Hepatocyte (in vitro differentiated cells): ENCODE results near the gene HOXD4. TPM values are rescaled to one million over a fixed set of nuclear protein-coding genes. Genes with fewer than 3 reads are reported as not detected.

Source experiments
- DNase-seq: peaks from one replicate; pipeline ENCODE4 v3.0.0-alpha.2; 2016; ENCODE audit warnings: low spot score
- H2AFZ ChIP-seq: fragments of 200-600 bp; sonication (generic); 2 replicates; pipeline ENCODE4 v1.6.0; 2016; ENCODE audit warnings: antibody characterized with exemption, mild to moderate bottlenecking
- H3K27ac ChIP-seq: fragments of 200-600 bp; sonication (generic); 2 replicates; pipeline ENCODE4 v1.5.1; 2016; ENCODE audit warnings: mild to moderate bottlenecking
- H3K27me3 ChIP-seq: fragments of 200-600 bp; sonication (generic); 2 replicates; pipeline ENCODE4 v1.6.1; 2016
- H3K36me3 ChIP-seq: fragments of 200-600 bp; sonication (generic); replicated peaks from 2 replicates; pipeline ENCODE4 v1.5.1; 2016; ENCODE audit warnings: low read depth; ENCODE audit not compliant: insufficient read depth
- H3K4me1 ChIP-seq: fragments of 200-600 bp; sonication (generic); 2 replicates; pipeline ENCODE4 v1.5.1; 2016; ENCODE audit warnings: mild to moderate bottlenecking, moderate library complexity; ENCODE audit not compliant: insufficient read depth
- H3K4me2 ChIP-seq: fragments of 200-600 bp; sonication (generic); 2 replicates; pipeline ENCODE4 v1.6.0; 2016
- H3K4me3 ChIP-seq: fragments of 200-600 bp; sonication (generic); 2 replicates; pipeline ENCODE4 v1.5.1; 2016; ENCODE audit warnings: mild to moderate bottlenecking
- H3K79me2 ChIP-seq: fragments of 200-600 bp; sonication (generic); 2 replicates; pipeline ENCODE4 v1.6.0; 2017; ENCODE audit warnings: mild to moderate bottlenecking
- H3K9me2 ChIP-seq: fragments of 200-600 bp; sonication (generic); replicated peaks from 2 replicates; pipeline ENCODE4 v1.6.0; 2017; ENCODE audit warnings: mild to moderate bottlenecking; ENCODE audit not compliant: insufficient read depth
- H3K9me3 ChIP-seq: fragments of 200-600 bp; sonication (generic); 2 replicates; pipeline ENCODE4 v1.5.1; 2016; ENCODE audit warnings: low read depth, mild to moderate bottlenecking
- H4K20me1 ChIP-seq: fragments of 200-600 bp; sonication (generic); 2 replicates; pipeline ENCODE4 v1.6.0; 2016; ENCODE audit warnings: mild to moderate bottlenecking; ENCODE audit not compliant: insufficient read depth, poor library complexity, severe bottlenecking
- EZH2 ChIP-seq: fragments of 200-600 bp; sonication (generic); IDR thresholded peaks from 2 replicates; pipeline ENCODE4 v1.6.1; 2016; ENCODE audit warnings: antibody characterized with exemption, mild to moderate bottlenecking, borderline replicate concordance
- EZH2phosphoT487 ChIP-seq: fragments of 200-600 bp; sonication (generic); IDR thresholded peaks from one replicate; pipeline ENCODE4 v1.6.1; 2018; ENCODE audit warnings: antibody characterized with exemption, mild to moderate bottlenecking, low read depth, moderate library complexity; ENCODE audit not compliant: unreplicated experiment, severe bottlenecking
- WGBS: methylation state at CpG from one replicate; pipeline ENCODE4 v1.1.6; 2016; ENCODE audit warnings: low lambda C conversion rate; ENCODE audit errors: missing lambda C conversion rate; 5-methylcytosine and 5-hydroxymethylcytosine counted together
- polyA plus RNA-seq: library from polyadenylated mRNA; unstranded; fragments of >200 nt; fragmentation: Nextera tagmentation; extraction: Ambion mirVana; gene quantifications from 2 replicates; pipeline ENCODE4 v1.2.1, GENCODE V29; 2016
- total RNA-seq: library from RNA; depleted of rRNA; stranded (reverse); fragments of >200 nt; gene quantifications from 2 replicates; pipeline ENCODE4 v1.2.3, GENCODE V29; 2014
- TF ChIP-seq, protein P1 (sequence below): fragments of 200-600 bp; sonication (generic); IDR thresholded peaks from 2 replicates; pipeline ENCODE4 v1.5.1; 2016; ENCODE audit warnings: antibody characterized with exemption, mild to moderate bottlenecking; ENCODE audit not compliant: poor library complexity

Gene HOXD4
- total and polyA plus RNA-seq, 2 experiments from 2014 or later = 0.70 TPM; not detected in 1

DNA sequence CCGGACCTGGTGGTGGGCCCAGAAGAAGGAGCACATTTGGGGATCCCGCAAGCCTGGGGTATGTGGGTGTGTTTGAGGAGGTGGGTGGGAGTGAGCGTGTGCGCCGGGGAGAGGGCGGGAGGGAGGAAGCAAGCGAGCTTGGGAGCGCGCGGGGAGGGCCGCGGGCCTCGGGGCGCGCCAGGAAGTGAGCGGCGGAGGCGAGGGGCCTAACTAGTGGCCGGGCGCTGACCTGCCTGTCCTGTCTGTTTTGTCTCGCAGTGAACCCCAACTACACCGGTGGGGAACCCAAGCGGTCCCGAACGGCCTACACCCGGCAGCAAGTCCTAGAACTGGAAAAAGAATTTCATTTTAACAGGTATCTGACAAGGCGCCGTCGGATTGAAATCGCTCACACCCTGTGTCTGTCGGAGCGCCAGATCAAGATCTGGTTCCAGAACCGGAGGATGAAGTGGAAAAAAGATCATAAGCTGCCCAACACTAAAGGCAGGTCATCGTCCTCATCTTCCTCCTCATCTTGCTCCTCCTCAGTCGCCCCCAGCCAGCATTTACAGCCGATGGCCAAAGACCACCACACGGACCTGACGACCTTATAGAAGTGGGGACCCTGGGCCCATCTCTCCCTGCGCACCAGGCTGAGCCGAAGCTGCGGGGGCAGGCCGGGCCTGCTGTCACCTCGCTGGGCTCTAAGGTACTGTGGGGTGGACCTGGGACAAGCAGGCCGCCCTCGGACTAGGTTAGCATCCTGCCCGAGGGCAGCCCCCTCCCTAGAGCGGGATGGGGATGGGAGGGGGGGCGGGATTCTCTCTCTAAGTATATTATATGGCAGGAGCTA lies 1.2 kb downstream of the HOXD4 start:
- no peak overlapping the region for H3K4me3 ChIP-seq
- no peak for DNase-seq
- no peak overlapping the region for H3K4me2 ChIP-seq
- H4K20me1 ChIP-seq = no peaks in the 10 kb centered on the region
- no peaks in the 10 kb centered on the region for H3K36me3 ChIP-seq
- H3K4me1 ChIP-seq = peaks cover 7% of the 10 kb centered on the region
- no peak overlapping the region for H3K27ac ChIP-seq
- H3K79me2 ChIP-seq = no peaks in the 10 kb centered on the region
- no peaks in the 10 kb centered on the region for H3K9me3 ChIP-seq
- H3K9me2 ChIP-seq = no peaks in the 10 kb centered on the region
- no peak overlapping the region for H2AFZ ChIP-seq
- 44% methylated on average over 30 of the region's 48 CpGs for WGBS
- H3K27me3 ChIP-seq = peaks cover 98% of the 10 kb centered on the region
- TF ChIP-seq, protein P1, sequence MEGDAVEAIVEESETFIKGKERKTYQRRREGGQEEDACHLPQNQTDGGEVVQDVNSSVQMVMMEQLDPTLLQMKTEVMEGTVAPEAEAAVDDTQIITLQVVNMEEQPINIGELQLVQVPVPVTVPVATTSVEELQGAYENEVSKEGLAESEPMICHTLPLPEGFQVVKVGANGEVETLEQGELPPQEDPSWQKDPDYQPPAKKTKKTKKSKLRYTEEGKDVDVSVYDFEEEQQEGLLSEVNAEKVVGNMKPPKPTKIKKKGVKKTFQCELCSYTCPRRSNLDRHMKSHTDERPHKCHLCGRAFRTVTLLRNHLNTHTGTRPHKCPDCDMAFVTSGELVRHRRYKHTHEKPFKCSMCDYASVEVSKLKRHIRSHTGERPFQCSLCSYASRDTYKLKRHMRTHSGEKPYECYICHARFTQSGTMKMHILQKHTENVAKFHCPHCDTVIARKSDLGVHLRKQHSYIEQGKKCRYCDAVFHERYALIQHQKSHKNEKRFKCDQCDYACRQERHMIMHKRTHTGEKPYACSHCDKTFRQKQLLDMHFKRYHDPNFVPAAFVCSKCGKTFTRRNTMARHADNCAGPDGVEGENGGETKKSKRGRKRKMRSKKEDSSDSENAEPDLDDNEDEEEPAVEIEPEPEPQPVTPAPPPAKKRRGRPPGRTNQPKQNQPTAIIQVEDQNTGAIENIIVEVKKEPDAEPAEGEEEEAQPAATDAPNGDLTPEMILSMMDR = no peak
- TF ChIP-seq EZH2phosphoT487 (peak; percentile 46), EZH2 (peak; percentile 3)

DNA sequence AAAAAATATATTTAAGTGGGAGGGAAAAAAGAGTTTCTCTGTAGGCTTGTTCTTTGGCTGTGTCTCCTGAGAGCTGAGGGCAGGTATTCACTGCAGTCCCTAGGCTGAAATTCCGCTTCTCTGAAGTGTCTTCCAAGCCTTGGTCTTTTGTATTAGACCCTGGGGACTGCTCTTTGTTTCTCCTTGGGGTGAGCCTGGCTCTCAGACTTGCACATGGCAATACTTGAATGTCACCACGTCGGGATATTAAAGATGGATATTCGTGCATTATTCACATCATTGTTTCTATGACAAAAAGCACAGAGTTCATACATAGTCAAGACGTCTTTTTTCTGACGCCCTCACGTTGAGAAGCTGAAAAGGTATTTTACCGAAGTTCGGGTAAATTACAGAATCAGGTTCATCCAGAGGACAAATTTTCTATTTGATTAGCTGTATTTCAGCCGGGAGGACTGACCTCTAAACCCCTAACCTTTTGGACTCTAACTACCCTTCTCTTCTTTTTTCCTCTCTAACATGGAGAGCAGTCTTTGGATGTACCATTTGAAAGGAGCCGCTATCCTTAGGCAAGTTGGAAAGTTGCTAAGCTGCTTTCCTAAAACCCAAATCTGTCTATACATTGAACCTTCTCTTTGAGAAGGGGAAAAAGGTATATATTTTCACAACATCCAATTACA lies 3.4 kb downstream of the HOXD4 start:
- Histone ChIP-seq H3K36me3 (no peaks in the 10 kb centered on the region), H3K9me3 (no peaks in the 10 kb centered on the region), H2AFZ (no peak overlapping the region), H3K4me2 (no peak overlapping the region), H3K27ac (no peak overlapping the region), H3K4me3 (no peak overlapping the region), H3K9me2 (no peaks in the 10 kb centered on the region), H3K4me1 (peaks cover 9% of the 10 kb centered on the region), H4K20me1 (no peaks in the 10 kb centered on the region), H3K79me2 (no peaks in the 10 kb centered on the region), H3K27me3 (peaks cover 98% of the 10 kb centered on the region)
- no peak for DNase-seq
- WGBS = 42% methylated on average over 11 of the region's 11 CpGs
- TF ChIP-seq, protein P1 = no peak
- TF ChIP-seq EZH2phosphoT487 (no peak), EZH2 (peak; percentile 22)

DNA sequence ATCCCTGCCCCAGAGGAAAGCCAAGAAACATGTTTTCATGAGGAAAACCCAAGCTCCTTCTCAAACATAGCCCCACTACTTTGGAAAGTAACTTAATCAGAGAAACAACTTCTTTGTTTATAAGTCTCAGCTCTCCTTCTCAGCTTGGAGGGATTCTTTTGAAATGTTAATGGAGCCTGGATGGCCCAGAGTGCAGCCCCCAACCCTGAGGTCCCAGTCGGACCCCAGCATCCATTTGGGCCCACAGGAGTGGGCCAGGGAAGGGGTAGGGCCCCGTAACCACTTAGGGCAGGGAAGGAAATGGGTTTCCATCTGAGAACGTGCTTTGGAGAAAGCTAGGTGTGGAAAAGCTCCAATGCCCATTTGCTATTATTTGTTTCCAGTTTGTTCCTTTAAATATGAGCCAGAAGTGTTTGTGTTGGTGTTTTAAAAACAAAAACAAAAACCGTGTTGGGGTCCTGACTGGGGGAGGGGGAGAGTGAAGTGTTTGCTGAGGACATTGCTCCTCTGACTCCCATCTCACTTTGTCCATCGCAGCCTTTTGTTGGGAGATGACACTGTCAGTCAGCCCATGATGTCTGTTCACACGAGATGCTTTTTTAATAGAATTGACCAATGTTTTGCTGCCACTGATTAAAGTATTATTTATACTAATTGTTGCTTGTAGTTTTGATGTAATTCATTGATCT lies 4.2 kb downstream of the HOXD4 start:
- Histone ChIP-seq H2AFZ (no peak overlapping the region), H3K27me3 (peaks cover 98% of the 10 kb centered on the region), H3K9me2 (no peaks in the 10 kb centered on the region), H4K20me1 (no peaks in the 10 kb centered on the region), H3K9me3 (no peaks in the 10 kb centered on the region), H3K4me1 (peaks cover 17% of the 10 kb centered on the region), H3K4me2 (no peak overlapping the region), H3K79me2 (no peaks in the 10 kb centered on the region), H3K36me3 (no peaks in the 10 kb centered on the region), H3K27ac (no peak overlapping the region), H3K4me3 (no peak overlapping the region)
- DNase-seq = no peak
- TF ChIP-seq, protein P1 = no peak
- TF ChIP-seq EZH2 (no peak), EZH2phosphoT487 (no peak)
- 23% methylated on average over 6 of the region's 6 CpGs for WGBS
